Naive B cell (primary cell): ENCODE data around the gene SLC25A28. TPM values are rescaled to one million over a fixed set of nuclear protein-coding genes. Genes with fewer than 3 reads are reported as not detected.
"Not testable (repeated sequence)": the region's sequence is repeated elsewhere in the genome, so short reads cannot be mapped to it uniquely, and the experiment has no call there.

Source experiments
- ATAC-seq, 2 donors: fragments of 150-1000 bp; cut with Tn5 transposase; 2 replicates each; pipeline ENCODE4 v1.10.0; 2021; ENCODE audit warnings: low read depth in 2 of 2, mild to moderate bottlenecking in 2 of 2, moderate library complexity in 2 of 2
- DNase-seq: peaks from one replicate; pipeline ENCODE4 v3.0.0; 2022
- H3K27ac Mint-ChIP-seq, 6 donors: one replicate each; pipeline ENCODE4 v1.8.0; 2020 to 2022; ENCODE audit warnings: mild to moderate bottlenecking in 6 of 6, mixed read lengths in 6 of 6, moderate library complexity in 5 of 6, inconsistent platforms in 2 of 6
- H3K27me3 Mint-ChIP-seq, 3 donors: one replicate each; pipeline ENCODE4 v1.8.0; 2021 to 2022; ENCODE audit warnings: mixed read lengths in 3 of 3, mild to moderate bottlenecking in 1 of 3
- H3K36me3 Mint-ChIP-seq, 2 donors: one replicate each; pipeline ENCODE4 v1.8.0; 2020 to 2022; ENCODE audit warnings: mixed read lengths in 2 of 2, inconsistent platforms in 1 of 2, mild to moderate bottlenecking in 1 of 2
- H3K4me1 Mint-ChIP-seq, 3 donors: one replicate each; pipeline ENCODE4 v1.8.0; 2020 to 2022; ENCODE audit warnings: mixed read lengths in 3 of 3, inconsistent platforms in 1 of 3, mild to moderate bottlenecking in 1 of 3, moderate library complexity in 1 of 3
- H3K4me3 Mint-ChIP-seq, 8 donors: one replicate each; pipeline ENCODE4 v1.8.0; 2020 to 2022; ENCODE audit warnings: mild to moderate bottlenecking in 8 of 8, mixed read lengths in 8 of 8, moderate library complexity in 8 of 8, inconsistent platforms in 2 of 8
- H3K9me3 Mint-ChIP-seq, 7 donors: one replicate each; pipeline ENCODE4 v1.8.0; 2020 to 2022; ENCODE audit warnings: mixed read lengths in 7 of 7, mild to moderate bottlenecking in 5 of 7, inconsistent platforms in 2 of 7, moderate library complexity in 1 of 7
- polyA plus RNA-seq, 6 donors: library from polyadenylated mRNA; unstranded; fragments of 300-500 nt; fragmentation: Illumina TruSeq; gene quantifications; one replicate each; pipeline ENCODE4 v1.2.3, GENCODE V29; 2021; ENCODE audit warnings: low read depth in 6 of 6

Gene SLC25A28
- polyA plus RNA-seq, 6 donors from 2014 or later: 18.0 to 47.8 (median 28.4) TPM

DNA sequence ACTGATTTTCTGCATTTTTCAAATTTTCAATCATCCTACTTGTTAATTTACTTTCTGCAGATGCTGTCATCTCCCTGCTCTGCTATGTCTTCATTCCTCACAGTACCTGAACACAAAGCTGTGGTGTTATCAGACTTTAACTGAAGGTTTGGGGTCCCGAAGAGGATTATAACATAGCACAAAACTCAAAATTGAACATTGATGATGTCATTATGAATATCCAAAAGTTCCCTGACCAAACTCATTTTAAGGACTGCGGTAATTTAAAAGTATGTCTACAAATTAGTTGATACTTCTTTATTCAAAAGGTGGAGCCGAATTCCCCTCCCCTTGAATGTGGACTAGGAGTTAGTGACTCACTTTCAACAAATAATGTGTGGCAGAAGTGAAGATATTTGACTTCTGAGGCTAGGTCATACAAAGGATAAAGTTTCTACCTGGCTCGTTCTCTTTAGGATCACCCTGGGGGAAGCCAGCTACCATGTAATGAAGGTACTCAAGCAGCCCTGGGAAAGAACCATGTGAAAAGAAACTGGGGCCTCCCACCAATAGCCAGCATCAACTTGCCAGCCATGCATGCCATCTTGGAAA lies 32.7 kb upstream of the SLC25A28 start:
- Mint-ChIP-seq H3K36me3 (no peaks in the 10 kb centered on the region), H3K4me3 (no peak overlapping the region), H3K4me1 (peaks cover 0 to 4% (median 2%) of the 10 kb centered on the region in 3 donors), H3K27me3 (peaks cover 35 to 46% (median 41%) of the 10 kb centered on the region in 3 donors), H3K9me3 (no peaks in the 10 kb centered on the region), H3K27ac (no peak overlapping the region)
- DNase-seq (no peak), ATAC-seq (no peak)

DNA sequence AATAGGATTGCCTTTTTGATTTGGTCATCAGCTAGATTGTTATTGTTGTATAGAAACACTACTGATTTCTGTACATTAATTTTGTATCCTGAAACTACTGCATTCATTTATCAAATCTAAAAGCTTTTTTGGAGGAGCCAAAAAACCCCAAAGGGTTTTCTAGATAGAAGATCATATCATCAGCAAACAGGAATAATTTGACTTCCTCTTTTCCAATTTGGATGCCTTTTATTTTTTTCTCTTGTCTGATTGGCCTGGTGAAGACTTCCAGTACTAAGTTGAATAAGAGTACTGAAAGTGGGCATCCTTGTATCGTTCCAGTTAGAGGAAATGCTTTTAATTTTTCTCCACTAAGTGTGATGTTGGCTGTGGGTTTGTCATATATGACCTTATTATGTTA lies 28.5 kb upstream of the SLC25A28 start:
- H3K4me1 Mint-ChIP-seq: no peaks in the 10 kb centered on the region
- H3K27me3 Mint-ChIP-seq: peaks cover 38 to 73% (median 45%) of the 10 kb centered on the region in 3 donors
- peaks cover 0 to 4% (median 0%) of the 10 kb centered on the region in 7 donors for H3K9me3 Mint-ChIP-seq
- no peak overlapping the region for H3K27ac Mint-ChIP-seq
- H3K36me3 Mint-ChIP-seq: no peaks in the 10 kb centered on the region
- ATAC-seq (no peak), DNase-seq (no peak)
- H3K4me3 Mint-ChIP-seq: no peak overlapping the region

DNA sequence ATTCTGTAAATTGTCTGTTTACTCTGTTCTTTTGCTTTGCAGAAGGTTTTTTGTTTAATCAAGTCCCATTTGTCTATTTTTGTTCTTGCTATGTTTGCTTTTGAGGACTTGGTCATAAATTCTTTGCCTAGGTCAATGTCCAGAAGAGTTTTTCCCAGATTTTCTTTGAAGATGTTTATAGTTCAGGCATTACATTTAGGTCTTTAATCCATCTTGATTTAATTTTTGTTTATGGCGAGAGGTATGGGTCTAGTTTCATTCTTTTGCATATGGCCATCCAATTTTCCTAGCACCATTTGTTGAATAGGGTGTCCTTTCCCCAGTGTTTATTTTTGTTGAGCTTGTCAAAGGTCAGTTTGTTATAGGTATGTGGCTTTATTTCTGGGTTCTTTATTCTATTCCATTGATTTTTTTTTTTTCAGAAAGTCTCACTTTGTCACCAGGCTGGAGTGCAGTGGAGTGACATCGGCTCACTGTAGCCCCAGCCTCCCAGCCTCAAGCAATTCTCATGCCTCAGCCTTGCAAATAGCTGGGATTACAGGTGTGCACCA lies 27.4 kb upstream of the SLC25A28 start:
- H3K36me3 Mint-ChIP-seq: no peaks in the 10 kb centered on the region
- no peaks in the 10 kb centered on the region for H3K4me1 Mint-ChIP-seq
- peaks cover 33 to 76% (median 41%) of the 10 kb centered on the region in 3 donors for H3K27me3 Mint-ChIP-seq
- no peak for DNase-seq
- H3K27ac Mint-ChIP-seq: no peak overlapping the region
- H3K4me3 Mint-ChIP-seq: no peak overlapping the region
- ATAC-seq: no peak
- peaks cover 0 to 4% (median 0%) of the 10 kb centered on the region in 7 donors for H3K9me3 Mint-ChIP-seq

DNA sequence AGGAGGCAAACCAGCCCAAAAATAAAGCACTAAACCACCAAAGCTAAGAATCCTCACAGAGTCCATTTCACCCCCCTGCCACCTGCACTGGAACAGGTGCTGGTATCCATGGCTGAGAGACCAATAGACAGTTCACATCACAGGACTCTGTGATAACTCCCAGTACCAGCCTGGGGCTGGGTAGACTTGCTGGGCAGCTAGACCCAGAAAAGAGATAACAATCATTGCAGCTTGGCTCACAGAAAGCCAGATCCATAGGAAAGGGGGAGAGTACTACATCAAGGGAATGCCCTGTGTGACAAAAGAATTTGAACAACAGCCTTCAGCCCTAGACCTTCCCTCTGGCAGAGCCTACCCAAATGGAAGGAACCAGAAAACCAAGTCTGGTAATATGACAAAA lies 13.6 kb upstream of the SLC25A28 start:
- ATAC-seq: no peak
- H3K4me3 Mint-ChIP-seq: no peak overlapping the region
- H3K9me3 Mint-ChIP-seq: no peaks in the 10 kb centered on the region
- peak overlapping the region in 1 of 6 donors; percentile 64 for H3K27ac Mint-ChIP-seq
- DNase-seq: no peak
- no peaks in the 10 kb centered on the region for H3K36me3 Mint-ChIP-seq
- peaks cover 44 to 73% (median 65%) of the 10 kb centered on the region in 3 donors for H3K27me3 Mint-ChIP-seq
- H3K4me1 Mint-ChIP-seq: no peaks in the 10 kb centered on the region

DNA sequence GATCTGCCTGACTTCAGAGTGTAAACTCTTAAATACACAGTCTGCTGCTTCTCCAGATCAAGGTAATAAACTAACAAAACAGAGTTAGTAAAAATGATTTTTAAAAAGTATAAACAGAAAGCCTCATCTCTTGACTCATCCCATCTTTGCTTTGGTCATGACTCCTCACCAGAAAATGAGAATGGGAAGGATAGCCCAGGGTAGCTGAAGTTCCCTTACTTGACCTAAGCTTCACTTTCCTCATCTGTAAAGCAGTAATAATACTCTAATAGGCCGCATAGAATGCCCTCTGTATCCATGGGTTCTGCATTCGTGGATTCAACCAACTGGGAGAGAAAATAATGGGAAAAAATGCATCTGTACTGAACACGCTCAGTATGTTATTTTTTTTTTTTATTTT lies 11.3 kb upstream of the SLC25A28 start:
- Mint-ChIP-seq H3K4me3 (no peak overlapping the region), H3K36me3 (no peaks in the 10 kb centered on the region), H3K27ac (no peak overlapping the region), H3K9me3 (no peaks in the 10 kb centered on the region), H3K27me3 (peaks cover 40 to 49% (median 42%) of the 10 kb centered on the region in 3 donors), H3K4me1 (no peaks in the 10 kb centered on the region)
- ATAC-seq: no peak
- no peak for DNase-seq

DNA sequence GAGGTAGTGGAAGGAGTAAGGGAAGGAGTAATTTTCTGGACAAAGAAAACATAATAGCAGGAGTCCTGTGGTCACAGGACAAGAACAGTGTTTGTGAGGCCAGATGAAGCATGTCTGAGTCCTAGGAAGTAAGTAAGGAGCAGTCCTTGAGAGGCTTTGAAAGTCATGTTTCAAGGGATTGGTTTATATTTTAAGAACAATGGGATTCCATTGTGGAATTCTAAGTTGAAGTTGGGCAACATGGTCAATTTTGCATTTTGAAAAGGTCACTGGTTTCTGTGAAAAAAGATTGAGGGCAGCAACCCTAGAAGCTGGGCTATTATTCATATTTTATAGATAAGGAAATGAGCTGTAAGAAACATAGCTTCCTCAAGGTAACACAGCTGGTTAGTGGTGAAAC lies 10.8 kb upstream of the SLC25A28 start:
- no peak for DNase-seq
- H3K27ac Mint-ChIP-seq: peak overlapping the region in 1 of 6 donors; percentile 28
- ATAC-seq: no peak
- no peaks in the 10 kb centered on the region for H3K36me3 Mint-ChIP-seq
- no peaks in the 10 kb centered on the region for H3K9me3 Mint-ChIP-seq
- no peak overlapping the region for H3K4me3 Mint-ChIP-seq
- peaks cover 36 to 44% (median 37%) of the 10 kb centered on the region in 3 donors for H3K27me3 Mint-ChIP-seq
- no peaks in the 10 kb centered on the region for H3K4me1 Mint-ChIP-seq

DNA sequence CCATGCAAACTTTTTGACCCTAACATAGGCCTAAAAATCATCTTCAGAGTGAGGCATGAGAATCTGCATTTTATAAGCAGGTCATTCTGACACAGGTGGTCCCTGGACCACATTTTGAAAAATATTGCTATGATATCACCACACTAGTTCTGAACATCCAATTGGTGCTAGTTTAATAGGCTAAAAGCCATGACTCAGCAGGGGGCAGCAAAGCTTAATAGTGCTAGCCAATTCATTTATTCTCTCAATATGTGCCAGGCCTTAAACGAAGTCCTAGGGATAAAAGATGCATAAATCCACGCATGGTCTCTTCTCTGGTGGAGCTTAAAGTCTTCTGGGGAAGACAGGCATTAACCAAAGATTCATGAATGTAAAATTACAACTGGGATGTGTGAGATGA lies 10.2 kb upstream of the SLC25A28 start:
- H3K36me3 Mint-ChIP-seq: no peaks in the 10 kb centered on the region
- H3K4me1 Mint-ChIP-seq: no peaks in the 10 kb centered on the region
- no peak for ATAC-seq
- H3K27ac Mint-ChIP-seq: no peak overlapping the region
- H3K4me3 Mint-ChIP-seq: no peak overlapping the region
- H3K9me3 Mint-ChIP-seq: no peaks in the 10 kb centered on the region
- DNase-seq: no peak
- peaks cover 32 to 39% (median 36%) of the 10 kb centered on the region in 3 donors for H3K27me3 Mint-ChIP-seq

DNA sequence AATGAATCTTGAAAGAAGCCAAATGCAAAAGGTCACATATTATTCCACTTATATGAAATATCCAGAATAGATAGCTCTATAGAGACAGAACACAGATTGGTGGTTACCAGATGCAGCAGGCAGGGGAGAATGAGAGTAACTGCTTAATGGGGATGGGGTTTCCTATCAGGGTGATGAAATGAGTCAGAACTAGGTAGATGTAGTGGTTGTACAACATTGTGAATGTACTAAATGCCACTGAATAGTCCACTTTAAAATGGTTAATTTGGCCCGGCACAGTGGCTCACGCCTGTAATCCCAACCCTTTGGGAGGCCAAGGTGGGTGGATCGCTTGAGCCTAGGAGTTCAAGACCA lies 9.4 kb upstream of the SLC25A28 start:
- Mint-ChIP-seq H3K9me3 (no peaks in the 10 kb centered on the region), H3K27me3 (peaks cover 23 to 32% (median 30%) of the 10 kb centered on the region in 3 donors), H3K27ac (no peak overlapping the region), H3K4me3 (no peak overlapping the region), H3K4me1 (no peaks in the 10 kb centered on the region), H3K36me3 (no peaks in the 10 kb centered on the region)
- ATAC-seq (no peak), DNase-seq (no peak)

DNA sequence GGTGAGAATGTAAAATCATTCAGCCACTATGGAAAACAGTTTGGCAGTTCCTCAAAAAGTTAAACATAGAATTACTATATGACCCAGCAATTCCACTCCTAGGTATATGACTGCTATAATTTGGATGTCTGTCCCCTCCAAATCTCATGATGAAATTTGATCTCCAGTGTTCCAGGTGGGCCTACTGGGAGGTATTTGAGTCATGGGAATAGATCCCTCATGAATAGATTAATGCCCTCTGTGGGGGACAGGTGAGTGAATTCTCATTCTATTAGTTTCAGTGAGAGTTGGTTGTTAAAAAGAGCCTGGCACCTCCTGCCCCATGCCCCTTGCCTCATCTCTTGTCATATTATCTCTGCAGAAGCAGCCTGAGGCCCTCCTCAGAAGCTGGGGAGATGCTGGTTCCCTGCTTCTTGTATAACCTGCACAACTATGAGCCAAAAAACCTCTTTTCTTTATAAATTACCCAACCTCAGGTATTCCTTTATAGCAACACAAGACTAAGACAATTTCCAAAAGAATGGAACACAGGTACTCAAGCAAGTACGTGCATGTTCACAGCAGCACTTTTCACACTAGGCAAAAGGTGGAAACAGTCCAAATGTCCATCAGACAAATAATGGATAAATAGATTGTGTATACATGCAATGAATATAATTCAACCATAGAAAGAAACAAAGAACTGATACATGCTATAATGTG lies 8.8 kb upstream of the SLC25A28 start:
- H3K27me3 Mint-ChIP-seq: peaks cover 18 to 27% (median 25%) of the 10 kb centered on the region in 3 donors
- ATAC-seq (no peak), DNase-seq (no peak)
- no peaks in the 10 kb centered on the region for H3K9me3 Mint-ChIP-seq
- H3K27ac Mint-ChIP-seq: peak overlapping the region in 1 of 6 donors; percentile 38
- no peak overlapping the region for H3K4me3 Mint-ChIP-seq
- H3K4me1 Mint-ChIP-seq: no peaks in the 10 kb centered on the region
- no peaks in the 10 kb centered on the region for H3K36me3 Mint-ChIP-seq

DNA sequence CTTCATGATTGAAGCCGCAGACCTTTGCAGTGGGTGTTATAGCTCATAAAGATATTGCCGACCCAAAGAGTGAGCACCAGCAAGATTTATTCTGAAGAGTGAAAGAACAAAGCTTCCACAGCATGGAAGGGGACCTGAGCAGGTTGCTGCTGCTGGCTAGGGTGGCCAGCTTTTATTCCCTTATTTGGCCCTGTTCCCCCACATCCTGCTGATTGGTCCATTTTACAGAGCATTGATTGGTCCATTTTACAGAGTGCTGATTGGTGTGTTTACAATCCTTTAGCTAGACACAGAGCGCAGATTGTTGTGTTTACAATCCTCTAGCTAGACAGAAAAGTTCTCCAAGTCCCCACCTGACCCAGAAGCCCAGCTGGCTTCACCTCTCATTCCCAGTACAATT lies 4.9 kb upstream of the SLC25A28 start:
- not testable (repeated sequence) for H3K27me3 Mint-ChIP-seq, ATAC-seq, H3K9me3 Mint-ChIP-seq, DNase-seq, H3K36me3 Mint-ChIP-seq
- Mint-ChIP-seq H3K4me1 (peaks cover 12 to 20% (median 14%) of the 10 kb centered on the region in 3 donors), H3K4me3 (peak overlapping the region in 1 of 8 donors; percentile 70), H3K27ac (peak overlapping the region in 1 of 6 donors; percentile 62)

DNA sequence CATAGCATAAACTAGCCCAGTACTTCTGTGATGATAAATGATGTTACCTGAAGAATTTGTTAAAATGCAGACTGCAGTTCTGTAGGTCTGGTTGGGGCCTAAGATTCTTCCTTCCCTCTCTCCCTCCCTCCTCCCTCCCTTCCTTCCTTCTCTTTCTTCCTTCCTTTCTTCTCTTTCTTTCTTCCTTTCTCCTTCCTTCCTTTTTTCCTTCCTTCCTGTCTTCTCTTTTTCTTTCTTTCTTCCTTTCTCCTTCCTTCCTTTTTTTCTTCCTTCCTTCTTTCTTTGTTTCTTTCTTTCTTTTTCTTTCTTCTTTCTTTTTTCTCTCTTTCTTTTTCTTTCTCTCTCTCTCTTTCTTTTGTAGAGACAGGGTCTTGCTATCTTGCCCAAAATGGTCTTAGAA lies 3.7 kb upstream of the SLC25A28 start:
- ATAC-seq (no peak), DNase-seq (no peak)
- Mint-ChIP-seq H3K4me1 (peaks cover 17 to 25% (median 19%) of the 10 kb centered on the region in 3 donors), H3K36me3 (no peaks in the 10 kb centered on the region), H3K9me3 (no peaks in the 10 kb centered on the region), H3K27me3 (peaks cover 0 to 4% (median 0%) of the 10 kb centered on the region in 3 donors), H3K27ac (peak overlapping the region in 1 of 6 donors; percentile 47), H3K4me3 (peak overlapping the region in 2 of 8 donors; percentile 12 to 85)

DNA sequence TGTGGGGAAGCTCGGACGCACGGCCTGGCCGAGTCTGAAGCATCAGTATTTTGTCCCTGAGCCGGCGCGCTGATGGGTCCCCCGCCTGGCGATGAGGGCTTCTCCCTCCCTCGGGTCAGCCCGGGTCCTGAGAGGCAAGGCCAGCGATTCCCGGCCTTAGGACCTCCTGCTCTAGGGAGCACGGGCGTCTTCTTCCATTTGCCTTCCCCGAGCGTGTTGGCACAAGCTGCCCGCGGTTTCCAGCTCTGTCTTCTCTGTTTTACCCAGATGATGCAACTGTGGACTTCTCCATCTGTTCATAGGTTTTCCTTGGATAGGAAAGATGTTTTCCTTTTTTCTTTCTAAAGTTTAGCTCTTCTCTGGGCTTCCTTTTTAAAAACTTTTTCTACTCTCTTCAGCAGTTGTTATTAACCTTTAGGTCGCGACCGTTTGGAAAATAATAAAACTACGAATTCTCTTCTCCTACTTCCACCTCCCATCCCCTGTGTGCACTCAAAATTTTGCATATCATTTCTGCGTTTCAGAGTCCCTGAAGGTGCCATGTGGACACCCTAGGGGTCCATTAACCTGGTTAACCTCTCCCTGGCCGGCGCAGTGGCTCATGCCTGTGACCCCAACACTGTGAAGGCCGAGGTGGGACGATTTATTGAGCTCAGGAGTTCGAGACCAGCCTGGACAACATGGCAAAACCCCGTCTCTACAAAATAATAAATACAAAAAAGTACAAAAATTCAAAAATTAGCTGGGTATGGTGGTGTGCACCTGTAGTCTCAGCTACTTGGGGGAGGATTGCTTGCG lies 1.4 kb upstream of the SLC25A28 start:
- DNase-seq: no peak

DNA sequence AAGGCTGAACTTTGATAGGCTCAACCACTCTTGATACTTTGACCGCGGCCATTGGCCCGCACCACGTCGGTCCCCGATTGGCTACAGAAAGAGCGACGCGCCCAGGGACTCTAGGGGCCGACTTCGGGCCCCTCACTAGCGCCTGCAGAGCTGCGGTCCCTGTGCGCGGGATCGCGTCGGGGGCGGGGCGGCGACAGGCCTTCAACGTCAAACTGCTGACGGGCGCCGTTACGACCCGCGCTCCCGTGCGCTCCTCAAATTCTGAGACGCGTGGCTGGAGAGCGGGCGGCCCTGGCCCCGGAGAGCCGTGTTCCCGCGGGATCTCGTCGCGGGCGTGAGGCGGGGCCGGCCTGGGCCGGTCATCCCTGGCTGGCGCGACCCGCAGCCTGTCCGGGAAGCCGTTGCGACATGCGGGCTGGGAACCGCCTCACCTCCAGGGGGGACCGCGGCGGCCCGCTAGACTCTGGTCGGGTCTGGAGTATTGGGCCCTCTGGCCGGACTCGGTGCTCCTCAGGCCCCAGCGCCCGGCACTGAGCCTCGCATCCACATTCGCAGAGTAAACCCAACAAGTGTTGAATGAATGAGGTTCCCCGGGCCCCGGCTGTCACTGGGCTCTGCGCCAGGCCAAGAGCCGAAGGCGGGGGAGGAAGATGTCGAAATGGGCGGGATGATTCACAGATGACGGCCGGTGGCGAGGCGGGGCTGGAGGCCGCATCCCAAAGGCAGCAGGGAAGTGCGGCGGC lies 643 bp upstream of the SLC25A28 start:
- no peaks in the 10 kb centered on the region for H3K9me3 Mint-ChIP-seq
- no peak for DNase-seq
- H3K27me3 Mint-ChIP-seq: no peaks in the 10 kb centered on the region
- peak overlapping the region; percentile 72 to 96 (median 92) for H3K4me3 Mint-ChIP-seq
- no peaks in the 10 kb centered on the region for H3K36me3 Mint-ChIP-seq
- H3K4me1 Mint-ChIP-seq: peaks cover 30 to 50% (median 38%) of the 10 kb centered on the region in 3 donors
- peak; percentile 79 to 83 for ATAC-seq
- peak overlapping the region; percentile 91 to 99 (median 97) for H3K27ac Mint-ChIP-seq

More for the DNA sequence above, 1.4 kb upstream of the SLC25A28 start:
- ATAC-seq: no peak
- H3K4me1 Mint-ChIP-seq: peaks cover 30 to 46% (median 33%) of the 10 kb centered on the region in 3 donors
- peak overlapping the region; percentile 91 to 99 (median 97) for H3K27ac Mint-ChIP-seq
- H3K9me3 Mint-ChIP-seq: no peaks in the 10 kb centered on the region
- H3K4me3 Mint-ChIP-seq: peak overlapping the region; percentile 72 to 96 (median 92)
- H3K27me3 Mint-ChIP-seq: no peaks in the 10 kb centered on the region
- H3K36me3 Mint-ChIP-seq: no peaks in the 10 kb centered on the region
